Adrenal gland (tissue), 12 donors: ENCODE measurements around the gene CBR3. TPM values are rescaled to one million over a fixed set of nuclear protein-coding genes. Genes with fewer than 3 reads are reported as not detected.

Experiments
- DNase-seq, 7 donors: peaks; one replicate each; pipeline ENCODE4 v3.0.0-alpha.2; 2019 to 2020
- H3K27ac ChIP-seq, 5 donors: fragments of 200-600 bp; sonication (generic) in 4 of 5; 1 replicate in 3 of 5; 2 replicates in 2 of 5; pipeline versions ENCODE4 v1.5.1 to v1.8.0; 2016 to 2020; ENCODE audit warnings: mild to moderate bottlenecking in 1 of 5
- H3K27me3 ChIP-seq: fragments of 200-600 bp; 2 replicates; pipeline ENCODE4 v1.8.0; 2021
- H3K36me3 ChIP-seq, 2 donors: fragments of 200-600 bp; replicated peaks in 1 of 2; 1 replicate in 1 of 2; 2 replicates in 1 of 2; pipeline versions ENCODE4 v1.5.1 to v1.8.0; 2018 to 2022
- H3K4me1 ChIP-seq, 2 donors: fragments of 200-600 bp; replicated peaks in 1 of 2; 1 replicate in 1 of 2; 2 replicates in 1 of 2; pipeline versions ENCODE4 v1.5.1 to v1.8.0; 2018 to 2021
- H3K4me3 ChIP-seq, 4 donors: fragments of 200-600 bp; sonication (generic) in 3 of 4; one replicate each; pipeline ENCODE4 v1.5.1; 2016 to 2018
- H3K9me3 ChIP-seq, 3 donors: fragments of 200-600 bp; sonication (generic) in 1 of 3; replicated peaks in 1 of 3; 1 replicate in 2 of 3; 2 replicates in 1 of 3; pipeline versions ENCODE4 v1.5.1 to v1.8.0; 2016 to 2021
- POLR2A ChIP-seq, 2 donors: fragments of 450-650 bp; IDR thresholded peaks; one replicate each; pipeline ENCODE4 v1.6.1; 2017; ENCODE audit warnings: antibody characterized with exemption in 2 of 2, mild to moderate bottlenecking in 2 of 2, moderate library complexity in 1 of 2
- WGBS, 4 donors: extraction: QIAGEN DNeasy Blood & Tissue Kit in 2 of 4; methylation state at CpG; one replicate each; pipeline versions ENCODE4 v1.1.5 to v1.1.7; 2013 to 2017; 5-methylcytosine and 5-hydroxymethylcytosine counted together
- intact Hi-C, 2 donors: fragments of 100-400 bp; cut with DNase I; formaldehyde crosslinking; loops; one replicate each; pipeline versions ENCODE4 v1.14.1 to v1.15.0; 2022 to 2023
- polyA plus RNA-seq, 3 donors: library from polyadenylated mRNA; stranded (reverse); fragments of 200-250 nt in 2 of 3; fragments of 350-450 nt in 1 of 3; fragmentation: Illumina TruSeq in 1 of 3; extraction: RNeasy Lipid Tissue Mini Kit (QIAGEN cat#74804) in 1 of 3; gene quantifications; one replicate each; pipeline ENCODE4 v1.2.3, GENCODE V29; 2013 to 2014
- total RNA-seq, 9 donors: library from RNA; depleted of rRNA in 4 of 9; stranded (reverse); fragments of >200 nt in 4 of 9; fragments of 120-200 nt in 1 of 9; fragmentation: NEBNext Ultra II Directional in 1 of 9; extraction: Animal tissue kit (Norgen Biotek cat#: 25700) in 1 of 9; gene quantifications; one replicate each; pipeline versions ENCODE4 v1.1.0 to v1.2.4, GENCODE V29; 2013 to 2023
- TF ChIP-seq, protein P1 (sequence below), 6 experiments: fragments of 450-650 bp in 4 of 6; fragments of 200-600 bp in 2 of 6; sonication (generic) in 1 of 6; IDR thresholded peaks; 1 replicate in 5 of 6; 2 replicates in 1 of 6; pipeline versions ENCODE4 v1.5.1 to v1.8.0; 2016 to 2021; ENCODE audit warnings: antibody characterized with exemption in 6 of 6, mild to moderate bottlenecking in 2 of 6, moderate library complexity in 1 of 6
- donor health status: healthy with polysubstance abuse.
- donor health status: Bipolar disorder and iron deficiency.
- donor health status: DM: yes; HTN: yes; CAD: no.
- donor health status: DM: no; HTN: no; CAD: no.
- donor health status: DM: no; HTN: no; CAD: no.
- donor health status: DM: yes; HTN: yes; CAD: no.

CBR3 gene
- total and polyA plus RNA-seq, 12 donors, result 0.83 to 10.7 (median 2.8) TPM

DNA sequence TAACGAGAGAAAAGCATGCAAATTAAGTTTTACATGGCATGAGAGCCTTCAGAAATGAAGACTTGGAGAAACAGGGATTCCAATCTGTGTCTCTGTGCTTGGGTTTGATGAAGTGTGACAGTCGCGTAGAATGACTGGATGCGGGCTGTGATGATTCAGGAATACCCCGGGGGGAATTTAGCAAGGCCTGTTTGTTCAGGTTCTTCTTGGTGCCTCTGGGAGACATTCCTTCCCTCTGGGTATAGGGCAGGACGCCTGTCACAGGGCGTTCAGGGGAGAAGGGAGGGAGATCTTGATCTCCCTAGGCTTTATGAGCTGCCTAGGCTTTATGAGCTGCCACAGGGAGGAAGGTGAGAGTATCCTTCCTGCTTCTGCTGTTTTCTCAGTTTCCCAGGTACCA is 58.3 kb downstream of the CBR3 start:
- Histone ChIP-seq H3K4me1 (no peaks in the 10 kb centered on the region), H3K27ac (no peak overlapping the region), H3K27me3 (no peaks in the 10 kb centered on the region), H3K36me3 (no peaks in the 10 kb centered on the region), H3K9me3 (no peaks in the 10 kb centered on the region), H3K4me3 (no peak overlapping the region)
- TF ChIP-seq POLR2A (IDR thresholded peaks at IDR 0.05), result no peak
- TF ChIP-seq, protein P1, sequence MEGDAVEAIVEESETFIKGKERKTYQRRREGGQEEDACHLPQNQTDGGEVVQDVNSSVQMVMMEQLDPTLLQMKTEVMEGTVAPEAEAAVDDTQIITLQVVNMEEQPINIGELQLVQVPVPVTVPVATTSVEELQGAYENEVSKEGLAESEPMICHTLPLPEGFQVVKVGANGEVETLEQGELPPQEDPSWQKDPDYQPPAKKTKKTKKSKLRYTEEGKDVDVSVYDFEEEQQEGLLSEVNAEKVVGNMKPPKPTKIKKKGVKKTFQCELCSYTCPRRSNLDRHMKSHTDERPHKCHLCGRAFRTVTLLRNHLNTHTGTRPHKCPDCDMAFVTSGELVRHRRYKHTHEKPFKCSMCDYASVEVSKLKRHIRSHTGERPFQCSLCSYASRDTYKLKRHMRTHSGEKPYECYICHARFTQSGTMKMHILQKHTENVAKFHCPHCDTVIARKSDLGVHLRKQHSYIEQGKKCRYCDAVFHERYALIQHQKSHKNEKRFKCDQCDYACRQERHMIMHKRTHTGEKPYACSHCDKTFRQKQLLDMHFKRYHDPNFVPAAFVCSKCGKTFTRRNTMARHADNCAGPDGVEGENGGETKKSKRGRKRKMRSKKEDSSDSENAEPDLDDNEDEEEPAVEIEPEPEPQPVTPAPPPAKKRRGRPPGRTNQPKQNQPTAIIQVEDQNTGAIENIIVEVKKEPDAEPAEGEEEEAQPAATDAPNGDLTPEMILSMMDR (IDR thresholded peaks at IDR 0.05), result no peak
- WGBS, 4 donors, result 83 to 94% (median 89%) methylated on average over 7 of the region's 7 CpGs
- intact Hi-C loops, result no loop called here
- no peak for DNase-seq

DNA sequence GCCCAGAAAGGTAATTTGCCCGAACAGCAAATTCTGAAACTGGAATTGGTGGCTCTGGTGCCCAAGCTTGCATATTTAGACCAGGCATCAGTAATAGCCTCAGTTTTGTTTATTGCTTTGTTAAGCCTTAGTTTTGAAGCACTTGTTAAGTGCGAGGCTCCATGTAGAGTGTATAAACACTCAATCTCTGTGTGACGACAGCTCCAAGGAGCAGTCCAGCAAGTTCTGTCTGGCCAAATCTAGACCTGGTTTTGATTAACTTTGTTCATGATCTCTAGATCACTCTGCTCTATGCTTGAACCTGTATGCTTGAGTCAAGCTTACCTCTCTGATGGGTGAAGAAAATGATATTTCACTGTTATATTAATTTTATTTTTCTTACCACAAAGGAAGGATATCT is 59.1 kb downstream of the CBR3 start:
- 85 to 92% (median 88%) methylated on average over 3 of the region's 3 CpGs for WGBS, 4 donors
- Histone ChIP-seq H3K9me3 (no peaks in the 10 kb centered on the region), H3K27me3 (no peaks in the 10 kb centered on the region), H3K27ac (no peak overlapping the region), H3K4me3 (no peak overlapping the region), H3K4me1 (no peaks in the 10 kb centered on the region), H3K36me3 (no peaks in the 10 kb centered on the region)
- DNase-seq, result no peak
- intact Hi-C loops, result no loop called here
- TF ChIP-seq, protein P1 (IDR thresholded peaks at IDR 0.05), result no peak
- TF ChIP-seq POLR2A (IDR thresholded peaks at IDR 0.05), result no peak

DNA sequence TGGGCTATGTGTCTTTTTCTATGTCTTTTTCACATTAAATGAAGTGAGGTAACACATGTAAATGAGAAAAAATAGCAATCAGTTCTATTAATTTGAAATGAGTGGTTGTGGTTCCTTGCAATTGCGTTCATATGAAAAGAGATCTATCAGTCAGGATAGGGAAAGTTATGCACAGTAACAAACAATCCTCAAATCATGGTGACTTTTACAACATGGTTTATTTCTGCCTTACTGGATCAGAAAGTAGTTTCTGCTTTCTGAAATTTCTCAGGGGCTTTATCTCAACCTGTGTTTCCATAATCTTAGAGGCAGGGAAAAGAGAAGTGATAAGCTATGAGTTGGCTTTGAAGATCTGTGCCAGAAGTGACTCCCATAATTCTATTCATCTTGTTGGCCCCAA is 60.7 kb downstream of the CBR3 start:
- no peaks in the 10 kb centered on the region for H3K36me3 ChIP-seq
- intact Hi-C loops, result no loop called here
- H3K9me3 ChIP-seq, result no peaks in the 10 kb centered on the region
- no peak overlapping the region for H3K27ac ChIP-seq
- WGBS, 4 donors, result 94 to 100% (median 98%) methylated on average over 1 of the region's 1 CpG
- no peak overlapping the region for H3K4me3 ChIP-seq
- DNase-seq, result no peak
- no peaks in the 10 kb centered on the region for H3K4me1 ChIP-seq
- no peak for TF ChIP-seq POLR2A (IDR thresholded peaks at IDR 0.05)
- TF ChIP-seq, protein P1 (IDR thresholded peaks at IDR 0.05), result no peak
- H3K27me3 ChIP-seq, result no peaks in the 10 kb centered on the region

Other genes with a start within 250 kb of the CBR3 start
- 10 to 100 TPM in 8 of 9 donors, 1 to 10 TPM in 1; 7.9 to 24.5 (median 15.3) TPM for gene SETD4, start 74.6 kb upstream of the CBR3 start, total RNA-seq
- gene SETD4, start 74.6 kb upstream of the CBR3 start, polyA plus RNA-seq, result 10 to 100 TPM; 12.5 to 19.5 (median 19.5) TPM
- 100 to 1,000 TPM in 5 of 9 donors, 10 to 100 TPM in 4; 61.1 to 602 (median 121) TPM for gene CBR1, start 65.1 kb upstream of the CBR3 start, total RNA-seq
- gene CBR1, start 65.1 kb upstream of the CBR3 start, polyA plus RNA-seq, result 100 to 1,000 TPM in 1 of 3 donors, 10 to 100 TPM in 2; 38.3 to 135 (median 68.6) TPM
- 10 to 100 TPM in 3 of 9 donors, 1 to 10 TPM in 6; 1.1 to 39.1 (median 8.7) TPM for gene DOP1B, start 21.7 kb downstream of the CBR3 start, total RNA-seq
- 1 to 10 TPM; 1.3 to 5.1 (median 1.9) TPM for gene DOP1B, start 21.7 kb downstream of the CBR3 start, polyA plus RNA-seq
- 10 to 100 TPM; 17.6 to 32.4 (median 27.8) TPM for gene MORC3, start 185.1 kb downstream of the CBR3 start, total RNA-seq
- gene MORC3, start 185.1 kb downstream of the CBR3 start, polyA plus RNA-seq, result 10 to 100 TPM; 12.5 to 23.7 (median 19.6) TPM